HCT116 (cell line): Measurements from ENCODE around the gene FITM2. TPM values are rescaled to one million over a fixed set of nuclear protein-coding genes. Genes with fewer than 3 reads are reported as not detected.
A peak's percentile ranks its signal among the peaks of the same experiment; 100 is the strongest.

ENCODE experiments used
- ATAC-seq: fragments of 200-7000 bp; cut with Tn5 transposase; 2 replicates; pipeline ENCODE4 v1.9.1; 2020; ENCODE audit warnings: mild to moderate bottlenecking, moderate library complexity
- BruUV-seq: library from RNA; stranded (reverse); fragments of 400-500 nt; replicated peaks from 2 replicates; lab custom pipeline; 2021; lab: Mats Ljungman, UMichigan
- CTCF ChIA-PET: fragments of 300-600 bp; sonication (Branson Sonifier 250); formaldehyde crosslinking; loops from one replicate; lab custom pipeline; 2021; ENCODE audit warnings: antibody characterized with exemption; lab: Charles Lee
- POLR2A ChIA-PET: fragments of 300-600, 350-600 bp; sonication (Branson Sonifier 250); formaldehyde crosslinking; loops from one replicate; lab custom pipeline; 2021; ENCODE audit warnings: antibody characterized with exemption; lab: Charles Lee
- RAD21 ChIA-PET, 2 experiments: fragments of 300-600 bp; sonication (Branson Sonifier 250); formaldehyde crosslinking; loops; one replicate each; lab custom pipeline; 2023; ENCODE audit warnings: low total read pairs in 2 of 2; ENCODE audit not compliant: uncharacterized antibody in 2 of 2, unreplicated experiment in 2 of 2, low non-redundant PET in 1 of 2; lab: Charles Lee
- DNase-seq: peaks from one replicate; pipeline ENCODE4 v3.0.0-alpha.2; 2010; ENCODE audit warnings: low read depth, low spot score
- H2AFZ ChIP-seq: fragments of 200-600 bp; shearing (Covaris generic), sonication (generic); 2 replicates; pipeline ENCODE4 v1.6.1; 2017; ENCODE audit warnings: low read depth, mixed run types, mixed read lengths, antibody characterized with exemption, low read length; ENCODE audit not compliant: poor library complexity, severe bottlenecking
- H3K27ac ChIP-seq: 2 replicates; pipeline ENCODE4 v1.5.1; 2012; ENCODE audit warnings: low read depth, low read length
- H3K27me3 ChIP-seq: fragments of 200-600 bp; sonication (generic); 2 replicates; pipeline ENCODE4 v1.6.1; 2016; ENCODE audit warnings: mixed run types, low read length, mixed read lengths; ENCODE audit not compliant: insufficient read depth
- H3K36me3 ChIP-seq, 2 experiments: fragments of 200-500 bp in 1 of 2; fragments of 200-600 bp in 1 of 2; sonication (Bioruptor generic) in 1 of 2; sonication (generic) in 1 of 2; 2 replicates each; pipeline versions ENCODE4 v1.5.1 to v1.6.1; 2014 to 2016; ENCODE audit warnings: low read length in 2 of 2, inconsistent platforms in 1 of 2, mixed read lengths in 1 of 2, mixed run types in 1 of 2; ENCODE audit not compliant: insufficient read depth in 2 of 2, control insufficient read depth in 1 of 2
- H3K4me1 ChIP-seq, 2 experiments: fragments of 200-600 bp in 1 of 2; sonication (generic) in 1 of 2; 2 replicates each; pipeline versions ENCODE4 v1.5.1 to v1.6.1; 2012 to 2017; ENCODE audit warnings: low read length in 2 of 2, inconsistent platforms in 1 of 2, mild to moderate bottlenecking in 1 of 2, mixed read lengths in 1 of 2, mixed run types in 1 of 2, moderate library complexity in 1 of 2; ENCODE audit not compliant: insufficient read depth in 2 of 2, control insufficient read depth in 1 of 2
- H3K4me2 ChIP-seq: fragments of 200-600 bp; sonication (generic); 2 replicates; pipeline ENCODE4 v1.6.1; 2017; ENCODE audit warnings: mixed run types, low read length, mixed read lengths
- H3K4me3 ChIP-seq, 2 experiments: fragments of 200-600 bp in 1 of 2; sonication (generic) in 1 of 2; replicated peaks in 1 of 2; 2 replicates each; pipeline ENCODE4 v1.5.1; 2011 to 2016; ENCODE audit warnings: low read length in 2 of 2, control low read depth in 1 of 2, low read depth in 1 of 2, mild to moderate bottlenecking in 1 of 2, mixed read lengths in 1 of 2, mixed run types in 1 of 2
- H3K79me2 ChIP-seq: fragments of 200-600 bp; sonication (generic); 2 replicates; pipeline ENCODE4 v1.6.1; 2017; ENCODE audit warnings: mild to moderate bottlenecking, mixed run types, low read length, moderate library complexity, mixed read lengths; ENCODE audit not compliant: insufficient read depth
- H3K9ac ChIP-seq: fragments of 200-600 bp; sonication (generic); 2 replicates; pipeline ENCODE4 v1.6.1; 2016; ENCODE audit warnings: low read length, mixed read lengths
- H3K9me2 ChIP-seq: fragments of 200-600 bp; sonication (generic), shearing (Covaris generic); 2 replicates; pipeline ENCODE4 v1.6.1; 2017; ENCODE audit warnings: mixed run types, mild to moderate bottlenecking, moderate library complexity; ENCODE audit not compliant: insufficient read depth
- H3K9me3 ChIP-seq, 2 experiments: fragments of 200-500 bp in 1 of 2; fragments of 200-600 bp in 1 of 2; sonication (Bioruptor generic) in 1 of 2; sonication (generic) in 1 of 2; 2 replicates each; pipeline ENCODE4 v1.6.1; 2014 to 2017; ENCODE audit warnings: low read length in 2 of 2, mixed read lengths in 2 of 2, inconsistent platforms in 1 of 2, low read depth in 1 of 2, mild to moderate bottlenecking in 1 of 2, mixed run types in 1 of 2, moderate library complexity in 1 of 2; ENCODE audit not compliant: control insufficient read depth in 1 of 2, insufficient read depth in 1 of 2
- H4K20me1 ChIP-seq: fragments of 200-600 bp; sonication (generic), shearing (Covaris generic); 2 replicates; pipeline ENCODE4 v1.6.1; 2017; ENCODE audit warnings: mixed run types, mild to moderate bottlenecking, moderate library complexity; ENCODE audit not compliant: insufficient read depth
- CTCF ChIP-seq, 3 experiments: fragments of 200-600 bp in 1 of 3; sonication (generic) in 1 of 3; IDR thresholded peaks in 2 of 3; conservative IDR thresholded peaks in 1 of 3; 2 replicates each; pipeline ENCODE4 v1.5.1; 2012 to 2017; ENCODE audit warnings: low read depth in 2 of 3, low read length in 2 of 3, antibody characterized with exemption in 1 of 3, borderline replicate concordance in 1 of 3, control low read depth in 1 of 3, mild to moderate bottlenecking in 1 of 3, mixed read lengths in 1 of 3, mixed run types in 1 of 3, moderate library complexity in 1 of 3; ENCODE audit not compliant: insufficient read depth in 1 of 3
- REST ChIP-seq: IDR thresholded peaks from 2 replicates; pipeline ENCODE4 v1.6.1; 2012; ENCODE audit warnings: low read depth
- intact Hi-C: fragments of 100-400 bp; cut with micrococcal nuclease; formaldehyde crosslinking; loops from 2 replicates; pipeline ENCODE4 v1.10.0; 2022
- total RNA-seq: library from RNA; stranded (reverse); gene quantifications from one replicate; pipeline ENCODE4 v1.2.1, GENCODE V29; 2021; ENCODE audit not compliant: unreplicated experiment

FITM2 gene
- total RNA-seq, 1 experiment from 2014 or later, result 5.2 TPM

GRCh38 chr20:44288252-44288651 lies 22.8 kb downstream of the FITM2 start:
- H3K4me2 ChIP-seq, result no peak overlapping the region
- H3K79me2 ChIP-seq, result no peaks in the 10 kb centered on the region
- H4K20me1 ChIP-seq, result no peaks in the 10 kb centered on the region
- CTCF ChIA-PET, result no interaction called here
- no peak for ATAC-seq
- RAD21 ChIA-PET, result no interaction called here
- no peaks in the 10 kb centered on the region for H3K36me3 ChIP-seq
- H3K27ac ChIP-seq, result no peak overlapping the region
- no peaks in the 10 kb centered on the region for H3K9me2 ChIP-seq
- DNase-seq, result no peak
- BruUV-seq, result no TSS peak
- H2AFZ ChIP-seq, result no peak overlapping the region
- H3K9me3 ChIP-seq, result no peaks in the 10 kb centered on the region
- H3K4me3 ChIP-seq, result no peak overlapping the region
- no peak for TF ChIP-seq REST
- 0 out of 6 replicates have a peak, but pooled peaks of 1 of the 3 experiments have one; percentile 4 for TF ChIP-seq CTCF (IDR thresholded peaks at IDR 0.05 in 2 of 3, conservative IDR thresholded peaks at IDR 0.05 in 1 of 3; ENCODE audit: borderline replicate concordance in 1 of 3, insufficient read depth in 1 of 3, low read depth in 2 of 3, low read length in 2 of 3)
- TF ChIP-seq, all 23 proteins: peak for 1
- POLR2A ChIA-PET, result no interaction called here
- Histone ChIP-seq H3K4me1 (no peaks in the 10 kb centered on the region), H3K27me3 (no peaks in the 10 kb centered on the region), H3K9ac (no peak overlapping the region)
- intact Hi-C loops, result no loop called here
